Uterus (tissue), 2 donors: ENCODE data around the gene SFMBT2.

Experiments used
- POLR2A ChIP-seq, 2 donors: fragments of 450-650 bp; IDR thresholded peaks; one replicate each; pipeline ENCODE4 v1.6.1; 2016; ENCODE audit warnings: antibody characterized with exemption in 2 of 2, mild to moderate bottlenecking in 1 of 2, moderate library complexity in 1 of 2
- TF ChIP-seq, protein P1 (sequence below), 4 experiments: fragments of 200-600 bp in 2 of 4; fragments of 450-650 bp in 2 of 4; sonication (generic) in 2 of 4; IDR thresholded peaks; one replicate each; pipeline ENCODE4 v1.5.1; 2016 to 2019; ENCODE audit warnings: antibody characterized with exemption in 4 of 4, mild to moderate bottlenecking in 2 of 4, moderate library complexity in 1 of 4

GRCh38 chr10:7248585-7249164 is 162.2 kb downstream of the SFMBT2 start:
- TF ChIP-seq, protein P1, sequence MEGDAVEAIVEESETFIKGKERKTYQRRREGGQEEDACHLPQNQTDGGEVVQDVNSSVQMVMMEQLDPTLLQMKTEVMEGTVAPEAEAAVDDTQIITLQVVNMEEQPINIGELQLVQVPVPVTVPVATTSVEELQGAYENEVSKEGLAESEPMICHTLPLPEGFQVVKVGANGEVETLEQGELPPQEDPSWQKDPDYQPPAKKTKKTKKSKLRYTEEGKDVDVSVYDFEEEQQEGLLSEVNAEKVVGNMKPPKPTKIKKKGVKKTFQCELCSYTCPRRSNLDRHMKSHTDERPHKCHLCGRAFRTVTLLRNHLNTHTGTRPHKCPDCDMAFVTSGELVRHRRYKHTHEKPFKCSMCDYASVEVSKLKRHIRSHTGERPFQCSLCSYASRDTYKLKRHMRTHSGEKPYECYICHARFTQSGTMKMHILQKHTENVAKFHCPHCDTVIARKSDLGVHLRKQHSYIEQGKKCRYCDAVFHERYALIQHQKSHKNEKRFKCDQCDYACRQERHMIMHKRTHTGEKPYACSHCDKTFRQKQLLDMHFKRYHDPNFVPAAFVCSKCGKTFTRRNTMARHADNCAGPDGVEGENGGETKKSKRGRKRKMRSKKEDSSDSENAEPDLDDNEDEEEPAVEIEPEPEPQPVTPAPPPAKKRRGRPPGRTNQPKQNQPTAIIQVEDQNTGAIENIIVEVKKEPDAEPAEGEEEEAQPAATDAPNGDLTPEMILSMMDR (IDR thresholded peaks at IDR 0.05), result no peak
- TF ChIP-seq POLR2A (IDR thresholded peaks at IDR 0.05), result no peak
